Measurements from ENCODE around the gene C10orf105. TPM values are rescaled to one million over a fixed set of nuclear protein-coding genes. Genes with fewer than 3 reads are reported as not detected.

C10orf105 gene
- polyA plus RNA-seq, 1 donor (not counting 4 experiments of a cell fraction or from before 2014, with no cell fraction given), result not detected

- no peak overlapping the region for H2AFZ ChIP-seq (ENCODE audit: control insufficient read depth, low read length)
- no peaks in the 10 kb centered on the region for H3K27me3 ChIP-seq (ENCODE audit: control insufficient read depth, extremely low read depth, insufficient read depth, low read length)
- H3K9me3 ChIP-seq (ENCODE audit: control insufficient read depth, low read depth, low read length), result no peaks in the 10 kb centered on the region
- FAIRE-seq (peak; percentile 84), DNase-seq (ENCODE audit: low read depth, low spot score) (no peak)
- TF ChIP-seq CTCF (optimal IDR thresholded peaks at IDR 0.05 in 1 of 3, IDR thresholded peaks at IDR 0.05 in 1 of 3, conservative IDR thresholded peaks at IDR 0.05 in 1 of 3; ENCODE audit: extremely low read depth in 1 of 3, insufficient read depth in 2 of 3, low read length in 3 of 3) (no peak), EZH2 (IDR thresholded peaks at IDR 0.05; ENCODE audit: low read length) (no peak)
- H3K4me1 ChIP-seq (ENCODE audit: control insufficient read depth, extremely low read depth, insufficient read depth, low read length), result peaks cover 34% of the 10 kb centered on the region
- no peaks in the 10 kb centered on the region for H3K9me1 ChIP-seq (ENCODE audit: control insufficient read depth, extremely low read depth, insufficient read depth, low read length)
- dilution Hi-C loops (cut with MboI; ENCODE audit: extremely low pct_ligation_motif_present, low sequenced_read_pairs), result no loop called here
- H3K36me3 ChIP-seq (ENCODE audit: control insufficient read depth in 2 of 2, extremely low read depth in 1 of 2, insufficient read depth in 2 of 2, low read length in 2 of 2), result peaks cover 2 to 5% of the 10 kb centered on the region in 2 experiments
- peak overlapping the region; percentile 37 for H3K27ac ChIP-seq (ENCODE audit: control insufficient read depth, insufficient read depth, low read length)
- H3K4me3 ChIP-seq (ENCODE audit: control insufficient read depth in 2 of 3, extremely low read depth in 1 of 3, insufficient read depth in 2 of 3, low read depth in 1 of 3, low read length in 3 of 3), result no peak overlapping the region
- H3K9ac ChIP-seq (ENCODE audit: control insufficient read depth, extremely low read depth, insufficient read depth, low read length), result no peak overlapping the region
- H4K20me1 ChIP-seq (ENCODE audit: control insufficient read depth, extremely low read depth, insufficient read depth, low read length), result no peaks in the 10 kb centered on the region
- H3K79me2 ChIP-seq (ENCODE audit: control insufficient read depth, insufficient read depth, low read length), result no peaks in the 10 kb centered on the region
- H3K4me2 ChIP-seq (ENCODE audit: control insufficient read depth, extremely low read depth, insufficient read depth, low read depth, low read length), result peak overlapping the region; percentile 22
Measured at GRCh38 chr10:71761105-71761511, 41.5 kb upstream of the C10orf105 start.

- no peaks in the 10 kb centered on the region for H3K9me3 ChIP-seq (ENCODE audit: control insufficient read depth, low read depth, low read length)
- no peaks in the 10 kb centered on the region for H3K79me2 ChIP-seq (ENCODE audit: control insufficient read depth, insufficient read depth, low read length)
- dilution Hi-C loops (cut with MboI; ENCODE audit: extremely low pct_ligation_motif_present, low sequenced_read_pairs), result no loop called here
- peak; percentile 23 for FAIRE-seq
- peak overlapping the region; percentile 42 for H3K4me2 ChIP-seq (ENCODE audit: control insufficient read depth, extremely low read depth, insufficient read depth, low read depth, low read length)
- H4K20me1 ChIP-seq (ENCODE audit: control insufficient read depth, extremely low read depth, insufficient read depth, low read length), result no peaks in the 10 kb centered on the region
- no peaks in the 10 kb centered on the region for H3K9me1 ChIP-seq (ENCODE audit: control insufficient read depth, extremely low read depth, insufficient read depth, low read length)
- no peak overlapping the region for H3K27ac ChIP-seq (ENCODE audit: control insufficient read depth, insufficient read depth, low read length)
- no peak overlapping the region for H3K9ac ChIP-seq (ENCODE audit: control insufficient read depth, extremely low read depth, insufficient read depth, low read length)
- DNase-seq (ENCODE audit: low read depth, low spot score), result no peak
- H3K36me3 ChIP-seq (ENCODE audit: control insufficient read depth in 2 of 2, extremely low read depth in 1 of 2, insufficient read depth in 2 of 2, low read length in 2 of 2), result peaks cover 2 to 5% of the 10 kb centered on the region in 2 experiments
- TF ChIP-seq EZH2 (IDR thresholded peaks at IDR 0.05; ENCODE audit: low read length) (no peak), CTCF (optimal IDR thresholded peaks at IDR 0.05 in 1 of 3, IDR thresholded peaks at IDR 0.05 in 1 of 3, conservative IDR thresholded peaks at IDR 0.05 in 1 of 3; ENCODE audit: extremely low read depth in 1 of 3, insufficient read depth in 2 of 3, low read length in 3 of 3) (no peak)
- H3K27me3 ChIP-seq (ENCODE audit: control insufficient read depth, extremely low read depth, insufficient read depth, low read length), result no peaks in the 10 kb centered on the region
- H3K4me3 ChIP-seq (ENCODE audit: control insufficient read depth in 2 of 3, extremely low read depth in 1 of 3, insufficient read depth in 2 of 3, low read depth in 1 of 3, low read length in 3 of 3), result no peak overlapping the region
- peaks cover 29% of the 10 kb centered on the region for H3K4me1 ChIP-seq (ENCODE audit: control insufficient read depth, extremely low read depth, insufficient read depth, low read length)
- H2AFZ ChIP-seq (ENCODE audit: control insufficient read depth, low read length), result peak overlapping the region; percentile 34
Measured at GRCh38 chr10:71757399-71757922, 37.9 kb upstream of the C10orf105 start.

All from keratinocyte (primary cell).